ENCODE results near the gene SHANK1. TPM values are rescaled to one million over a fixed set of nuclear protein-coding genes. Genes with fewer than 3 reads are reported as not detected.

The SHANK1 gene
- total and polyA plus RNA-seq, 2 of the 4 experiments (the other 2 are of a cell fraction), result 6.1 to 6.7 TPM

- H2AFZ ChIP-seq (replicated peaks; ENCODE audit: low read length, poor library complexity), result peak overlapping the region; percentile 96
- no peaks in the 10 kb centered on the region for H3K27me3 ChIP-seq (ENCODE audit: control insufficient read depth, insufficient read depth, low read length)
- H2AK5ac ChIP-seq (ENCODE audit: low read depth, low read length), result peak overlapping the region; percentile 95
- peak overlapping the region; percentile 95 for H2AK9ac ChIP-seq (replicated peaks; ENCODE audit: low read depth, low read length, poor library complexity)
- peak overlapping the region; percentile 79 for H3K9ac ChIP-seq (ENCODE audit: low read depth, low read length)
- in situ Hi-C loops (cut with MboI; ENCODE audit: low sequenced_read_pairs), result loop anchor here (5.0 kb wide), 1 partner anchor 345 kb away; the partner anchor contains the start of gene NR1H2
- ChIA-PET POLR2A (ENCODE audit: unreplicated experiment) (no interaction called here), CTCF (interaction anchor here (0.6 to 1.1 kb wide), 3 partner anchors 17 to 61 kb away, joined by 3 read pairs; no protein-coding TSS in a partner anchor)
- intact Hi-C loops (cut with micrococcal nuclease), result loop anchor here (5.0 to 10.0 kb wide), 2 partner anchors 200 to 382 kb away; partner anchors contain the start of gene CTU1
- no TSS peak for BruUV-seq (replicated peaks)
- H3K56ac ChIP-seq (ENCODE audit: extremely low read depth, insufficient read depth, low read length), result peak overlapping the region; percentile 70
- H3K4ac ChIP-seq (ENCODE audit: low read depth, low read length), result peak overlapping the region; percentile 96
- H2BK120ac ChIP-seq (ENCODE audit: low read depth, low read length), result peak overlapping the region; percentile 80
- ATAC-seq (ENCODE audit: low read depth) (no peak), DNase-seq (peak; percentile 6)
- peak overlapping the region; percentile 63 for H3K4me3 ChIP-seq (ENCODE audit: insufficient read depth, low read depth, low read length)
- H3K4me2 ChIP-seq (ENCODE audit: low read depth, low read length), result peak overlapping the region; percentile 73
- H3K79me1 ChIP-seq (ENCODE audit: low read depth in 1 of 2, low read length in 2 of 2), result peaks cover 18 to 50% of the 10 kb centered on the region in 2 experiments
- peak overlapping the region; percentile 93 for H4K91ac ChIP-seq (ENCODE audit: insufficient read depth, low read depth, low read length)
- H3K14ac ChIP-seq (replicated peaks; ENCODE audit: low read depth, low read length), result peak overlapping the region; percentile 92
- peak overlapping the region; percentile 29; the same call in 1 of the 2 replicates for H2BK20ac ChIP-seq (ENCODE audit: low read depth, low read length)
- no peaks in the 10 kb centered on the region for H3K9me3 ChIP-seq (ENCODE audit: control insufficient read depth, insufficient read depth, low read length)
- peaks cover 19% of the 10 kb centered on the region for H3K4me1 ChIP-seq (ENCODE audit: control insufficient read depth, insufficient read depth, low read length)
- peak overlapping the region; percentile 68 for H2BK5ac ChIP-seq (ENCODE audit: low read depth, low read length, poor library complexity, severe bottlenecking)
- H4K5ac ChIP-seq (ENCODE audit: low read depth, low read length), result peak overlapping the region; percentile 60
- peaks cover 28% of the 10 kb centered on the region for H3K9me1 ChIP-seq (ENCODE audit: insufficient read depth, low read length)
- H4K8ac ChIP-seq (ENCODE audit: low read depth in 2 of 2, low read length in 2 of 2), result peak overlapping the region; percentile 93 to 96
- 13% methylated on average over 3 of the region's 15 CpGs; no CpG with 5 or more reads in 1 of the 2 experiments for WGBS, 2 experiments (ENCODE audit: extremely low coverage in 2 of 2, insufficient read length in 1 of 2)
- peak overlapping the region; percentile 32 for H3K18ac ChIP-seq (ENCODE audit: low read depth, low read length)
- H2BK15ac ChIP-seq (ENCODE audit: low read depth, low read length), result peak overlapping the region; percentile 64; the same call in 1 of the 3 replicates
- TF ChIP-seq BHLHE40 (IDR thresholded peaks at IDR 0.05; ENCODE audit: low read depth, low read length), result no peak
- TF ChIP-seq MXI1 (IDR thresholded peaks at IDR 0.05; ENCODE audit: borderline replicate concordance, low read depth, low read length), result no peak; the same call in 1 of the 2 replicates
- TF ChIP-seq MAZ (IDR thresholded peaks at IDR 0.05; ENCODE audit: borderline replicate concordance, low read depth, low read length), result no peak
- no peak for TF ChIP-seq RAD21 (IDR thresholded peaks at IDR 0.05; ENCODE audit: low read length)
- no peak for TF ChIP-seq NFE2L2 (IDR thresholded peaks at IDR 0.05; ENCODE audit: low read depth, low read length)
- no peak for TF ChIP-seq POLR2A (IDR thresholded peaks at IDR 0.05; ENCODE audit: low read depth, low read length)
- TF ChIP-seq CTCF (conservative IDR thresholded peaks at IDR 0.05; ENCODE audit: low read depth, low read length), result no peak
- TF ChIP-seq ELK1 (IDR thresholded peaks at IDR 0.05; ENCODE audit: borderline replicate concordance, low read depth, low read length), result no peak
- peak overlapping the region; percentile 89 for H3K23ac ChIP-seq (ENCODE audit: low read depth, low read length)
- H3K36me3 ChIP-seq (ENCODE audit: control insufficient read depth, insufficient read depth, low read length), result peaks cover 2% of the 10 kb centered on the region
- 0 out of 2 replicates have a peak, but pooled peaks cover 8% of the 10 kb centered on the region for H4K20me1 ChIP-seq (ENCODE audit: insufficient read depth, low read length)
- peak overlapping the region; percentile 87 for H3K27ac ChIP-seq (ENCODE audit: insufficient read depth, low read length)
- dilution Hi-C loops (cut with HindIII; ENCODE audit: low sequenced_read_pairs, unreplicated experiment), result no loop called here
Observed at GRCh38 chr19:50722201-50723013, 2.8 kb upstream of the SHANK1 start.
